HUES6 (cell line): ENCODE results near the gene SEPTIN2.

ENCODE experiments used
- H3K27ac ChIP-seq: 2 replicates; pipeline ENCODE4 v1.7.0; 2013; ENCODE audit warnings: low read depth, mild to moderate bottlenecking, low read length, inconsistent platforms
- H3K27me3 ChIP-seq: 2 replicates; pipeline ENCODE4 v1.6.1; 2013; ENCODE audit warnings: low read length; ENCODE audit not compliant: control insufficient read depth, insufficient read depth
- H3K36me3 ChIP-seq: 2 replicates; pipeline ENCODE4 v1.6.1; 2013; ENCODE audit warnings: low read length; ENCODE audit not compliant: control insufficient read depth, insufficient read depth
- H3K4me1 ChIP-seq: 2 replicates; pipeline ENCODE4 v1.6.1; 2013; ENCODE audit warnings: low read length; ENCODE audit not compliant: control insufficient read depth, insufficient read depth
- H3K4me3 ChIP-seq: 2 replicates; pipeline ENCODE4 v1.5.1; 2013; ENCODE audit warnings: low read depth, low read length
- H3K9ac ChIP-seq: one replicate; pipeline ENCODE4 v1.6.1; 2013; ENCODE audit warnings: mild to moderate bottlenecking, low read length
- H3K9me3 ChIP-seq: 2 replicates; pipeline ENCODE4 v1.6.1; 2013; ENCODE audit warnings: low read depth, low read length; ENCODE audit not compliant: control insufficient read depth, insufficient read depth

The SEPTIN2 gene

DNA sequence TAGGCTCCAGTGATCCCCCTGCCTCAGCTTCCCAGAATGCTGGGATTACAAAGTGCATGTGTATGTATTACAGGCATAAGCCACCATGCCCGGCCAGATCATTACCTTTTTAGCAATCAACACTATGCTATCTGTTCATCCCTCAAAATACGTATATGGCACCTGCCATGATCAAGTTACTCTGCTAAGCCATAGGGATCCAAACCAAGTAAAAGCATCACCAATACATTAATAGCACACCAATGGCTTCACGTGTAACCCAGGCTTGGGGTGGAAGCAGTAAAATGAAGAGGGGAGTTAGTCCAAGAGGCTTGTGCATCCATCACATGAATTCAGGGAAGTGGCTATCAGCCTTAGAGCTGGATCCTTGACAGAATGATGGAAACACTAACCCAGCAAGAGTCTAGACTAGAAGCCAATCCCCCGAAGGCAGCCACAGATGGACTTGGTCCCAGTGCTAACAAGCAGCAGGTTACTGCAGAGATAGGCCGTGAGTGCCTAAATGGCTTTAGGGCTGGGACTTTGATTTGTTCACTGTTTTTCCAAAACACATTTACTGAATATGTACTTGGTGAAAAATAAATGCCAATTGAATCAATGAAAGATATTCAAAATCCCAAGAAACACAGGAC, 11.6 kb upstream of the SEPTIN2 start:
- Histone ChIP-seq H3K36me3 (no peaks in the 10 kb centered on the region), H3K4me3 (no peak overlapping the region), H3K4me1 (peaks cover 25% of the 10 kb centered on the region), H3K27me3 (no peaks in the 10 kb centered on the region), H3K9me3 (no peaks in the 10 kb centered on the region), H3K27ac (no peak overlapping the region), H3K9ac (no peak overlapping the region)

DNA sequence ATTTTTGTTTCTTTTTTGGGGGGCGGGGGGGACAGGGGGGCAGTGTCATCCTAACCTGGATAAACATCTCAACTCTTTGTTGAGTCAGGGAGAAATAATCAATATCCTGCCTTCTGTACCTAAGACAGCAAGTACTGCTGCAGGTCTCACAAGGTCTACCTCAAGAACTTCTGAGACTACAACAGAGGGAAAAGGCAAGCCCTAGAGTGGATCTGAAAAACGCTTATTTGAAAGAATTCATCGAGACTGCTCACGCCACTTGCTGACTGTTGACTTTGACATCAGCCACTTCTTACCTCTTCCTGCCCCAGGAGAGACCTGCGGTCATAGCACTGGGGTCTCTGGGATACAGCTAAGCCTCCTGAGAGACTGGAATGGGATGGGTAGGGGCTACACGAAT, 8.7 kb upstream of the SEPTIN2 start:
- Histone ChIP-seq H3K4me3 (no peak overlapping the region), H3K27me3 (no peaks in the 10 kb centered on the region), H3K9ac (no peak overlapping the region), H3K4me1 (peaks cover 30% of the 10 kb centered on the region), H3K36me3 (no peaks in the 10 kb centered on the region), H3K27ac (no peak overlapping the region), H3K9me3 (no peaks in the 10 kb centered on the region)

DNA sequence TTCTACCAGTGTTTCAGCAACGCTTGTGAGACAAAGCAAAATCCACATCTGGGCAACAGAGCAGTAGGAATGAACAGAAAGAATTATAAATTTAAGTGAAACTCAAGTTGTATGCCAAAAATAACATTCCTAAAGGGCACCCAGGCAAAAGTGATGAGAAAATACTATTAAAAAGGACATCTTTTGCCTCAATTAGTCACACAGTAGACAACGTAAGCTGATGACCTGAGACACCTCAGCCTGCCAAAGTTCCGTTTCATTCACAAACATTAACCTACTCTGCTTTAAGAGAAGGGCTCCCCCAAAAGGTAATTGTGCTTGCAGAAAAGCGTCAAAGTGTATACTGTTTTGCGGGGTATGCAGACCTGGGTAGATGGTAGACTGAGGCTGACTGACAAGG, 7.5 kb upstream of the SEPTIN2 start:
- peaks cover 31% of the 10 kb centered on the region for H3K4me1 ChIP-seq
- no peaks in the 10 kb centered on the region for H3K9me3 ChIP-seq
- no peak overlapping the region for H3K4me3 ChIP-seq
- H3K27me3 ChIP-seq, result no peaks in the 10 kb centered on the region
- no peak overlapping the region for H3K27ac ChIP-seq
- no peak overlapping the region for H3K9ac ChIP-seq
- no peaks in the 10 kb centered on the region for H3K36me3 ChIP-seq

DNA sequence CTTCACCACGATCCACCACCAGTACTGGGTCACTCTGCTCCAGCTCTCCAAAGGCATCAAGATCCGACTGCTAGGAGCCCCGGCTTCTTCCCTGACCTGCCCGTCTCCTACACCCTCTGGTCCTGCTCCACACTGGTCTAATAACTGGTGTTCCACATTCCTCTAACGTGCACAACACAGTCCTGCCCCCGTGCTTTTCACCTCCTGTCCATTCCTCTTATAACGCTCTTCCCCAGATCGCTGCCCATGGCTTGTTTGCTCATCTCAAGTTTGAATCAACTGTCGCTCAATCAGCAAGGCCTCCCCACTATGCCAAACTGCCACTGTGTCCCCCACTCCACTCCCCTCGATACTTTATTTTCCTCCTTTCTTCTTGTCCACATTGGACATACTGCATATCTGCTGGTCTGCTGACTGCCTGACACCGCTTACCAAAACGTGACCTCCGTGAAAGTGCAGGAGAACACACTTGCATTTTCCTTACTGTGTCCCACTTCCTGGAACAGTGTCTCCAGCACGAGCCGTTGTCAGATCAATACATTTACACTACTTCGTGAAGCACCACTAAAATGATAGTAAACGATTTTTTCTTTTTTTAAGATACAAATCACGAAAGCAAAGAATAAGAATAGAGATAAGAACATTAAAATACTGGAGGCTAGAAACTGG, 6.8 kb upstream of the SEPTIN2 start:
- Histone ChIP-seq H3K36me3 (no peaks in the 10 kb centered on the region), H3K9ac (no peak overlapping the region), H3K4me3 (no peak overlapping the region), H3K27me3 (no peaks in the 10 kb centered on the region), H3K27ac (no peak overlapping the region), H3K9me3 (no peaks in the 10 kb centered on the region), H3K4me1 (peaks cover 33% of the 10 kb centered on the region)

DNA sequence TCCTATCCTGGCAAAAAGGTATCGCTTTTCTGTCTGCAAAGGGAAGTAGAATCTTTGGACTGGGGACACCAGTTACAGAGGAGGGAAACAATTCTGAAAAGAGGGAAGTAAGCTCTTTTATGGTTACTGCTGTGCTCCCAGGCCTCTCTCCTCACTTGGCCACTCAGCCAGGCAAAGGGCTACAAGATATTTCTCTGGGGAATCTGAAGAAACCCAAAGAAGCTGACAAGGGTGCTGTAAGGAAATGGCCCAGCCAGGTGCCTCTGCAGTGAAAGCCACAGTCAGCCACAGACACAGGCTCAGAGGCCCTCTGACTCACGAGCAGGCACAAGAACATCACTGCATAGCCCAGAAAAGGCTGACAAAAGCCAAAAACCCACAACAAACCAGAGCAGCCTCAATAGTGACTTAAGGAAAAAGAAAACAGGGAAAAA, 6.0 kb upstream of the SEPTIN2 start:
- no peak overlapping the region for H3K4me3 ChIP-seq
- H3K27ac ChIP-seq, result no peak overlapping the region
- peaks cover 33% of the 10 kb centered on the region for H3K4me1 ChIP-seq
- no peaks in the 10 kb centered on the region for H3K27me3 ChIP-seq
- H3K9me3 ChIP-seq, result no peaks in the 10 kb centered on the region
- H3K36me3 ChIP-seq, result no peaks in the 10 kb centered on the region
- no peak overlapping the region for H3K9ac ChIP-seq

DNA sequence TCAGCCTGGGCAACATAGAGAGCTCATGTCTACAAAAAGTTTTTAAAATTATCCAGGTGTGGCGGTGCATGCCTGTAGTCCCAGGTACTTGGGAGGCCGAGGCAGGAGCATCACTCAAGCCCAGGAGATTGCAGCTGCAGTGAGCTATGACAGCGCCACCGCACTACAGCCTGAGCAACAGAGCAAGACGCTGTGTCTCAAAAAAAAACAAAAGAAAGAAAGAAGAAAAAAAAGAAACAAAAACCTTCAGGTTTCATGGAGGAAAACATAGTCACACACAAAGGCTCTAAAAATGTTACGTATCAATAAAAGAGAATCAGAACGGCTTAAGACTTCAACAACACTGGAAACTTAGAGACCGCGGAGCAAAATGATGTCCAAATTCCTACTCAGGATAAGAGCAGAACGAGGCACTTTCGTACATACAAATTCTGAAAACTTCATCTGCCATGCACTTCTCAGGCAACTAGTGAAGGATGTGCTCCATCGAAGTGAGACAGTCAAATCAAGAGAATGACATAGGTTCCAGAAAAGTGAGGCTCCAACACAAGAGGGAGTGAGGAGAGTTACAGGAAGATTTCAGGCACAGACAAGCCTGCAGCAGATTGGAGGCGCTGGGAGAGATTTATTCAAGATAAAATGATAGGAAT, 4.7 kb upstream of the SEPTIN2 start:
- Histone ChIP-seq H3K27me3 (no peaks in the 10 kb centered on the region), H3K4me1 (peaks cover 33% of the 10 kb centered on the region), H3K9ac (no peak overlapping the region), H3K4me3 (no peak overlapping the region), H3K27ac (no peak overlapping the region), H3K36me3 (no peaks in the 10 kb centered on the region), H3K9me3 (no peaks in the 10 kb centered on the region)

DNA sequence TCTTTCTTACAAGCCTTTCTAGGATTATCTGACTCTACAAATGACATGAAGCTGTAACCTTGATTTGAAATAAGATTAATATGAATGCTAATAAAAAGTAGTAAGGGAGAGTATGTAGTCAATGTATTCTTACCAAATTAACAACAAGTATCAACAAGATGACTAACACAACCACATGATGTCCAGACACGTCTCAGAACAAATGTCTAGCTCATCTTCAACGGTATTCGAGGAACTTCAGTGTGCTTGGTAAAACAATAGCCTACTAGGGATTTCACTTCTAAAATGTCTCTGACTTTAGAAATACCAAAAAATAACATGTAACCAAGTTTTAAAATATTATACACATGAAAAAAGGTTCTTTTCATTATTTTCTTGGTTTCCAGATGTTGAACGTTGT, 3.6 kb upstream of the SEPTIN2 start:
- Histone ChIP-seq H3K9me3 (no peaks in the 10 kb centered on the region), H3K27ac (no peak overlapping the region), H3K4me1 (peaks cover 33% of the 10 kb centered on the region), H3K9ac (no peak overlapping the region), H3K4me3 (no peak overlapping the region), H3K27me3 (no peaks in the 10 kb centered on the region), H3K36me3 (no peaks in the 10 kb centered on the region)

DNA sequence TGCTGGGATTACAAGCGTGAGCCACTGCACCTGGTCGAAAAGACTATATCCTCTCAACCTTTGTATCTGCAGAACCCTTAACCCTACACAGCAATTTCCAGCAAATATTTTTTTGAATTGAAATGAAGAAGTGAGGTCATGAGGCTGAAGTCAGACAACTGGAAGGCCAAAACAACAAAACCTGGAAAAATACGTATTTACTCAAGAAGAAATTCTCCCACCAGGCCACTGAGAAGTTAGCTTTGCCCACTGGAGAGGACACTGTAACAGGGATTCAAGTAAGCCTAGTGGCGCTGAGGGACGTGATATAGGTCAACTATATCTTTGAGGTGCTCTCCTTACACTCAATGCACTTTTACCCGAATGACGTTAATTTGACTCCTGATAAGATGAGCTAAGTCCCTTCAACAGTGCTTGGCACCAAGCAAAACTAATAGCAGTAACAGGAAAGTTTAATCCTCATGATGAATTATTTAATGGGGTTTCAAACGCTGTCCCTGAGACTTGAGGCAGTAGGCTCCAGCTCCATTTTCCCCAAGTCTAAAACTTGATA, 2.1 kb upstream of the SEPTIN2 start:
- no peaks in the 10 kb centered on the region for H3K9me3 ChIP-seq
- H3K9ac ChIP-seq, result peak overlapping the region; percentile 99
- peak overlapping the region; percentile 97 for H3K4me3 ChIP-seq
- H3K4me1 ChIP-seq, result peaks cover 39% of the 10 kb centered on the region
- no peaks in the 10 kb centered on the region for H3K27me3 ChIP-seq
- peaks cover 11% of the 10 kb centered on the region for H3K36me3 ChIP-seq
- no peak overlapping the region for H3K27ac ChIP-seq

DNA sequence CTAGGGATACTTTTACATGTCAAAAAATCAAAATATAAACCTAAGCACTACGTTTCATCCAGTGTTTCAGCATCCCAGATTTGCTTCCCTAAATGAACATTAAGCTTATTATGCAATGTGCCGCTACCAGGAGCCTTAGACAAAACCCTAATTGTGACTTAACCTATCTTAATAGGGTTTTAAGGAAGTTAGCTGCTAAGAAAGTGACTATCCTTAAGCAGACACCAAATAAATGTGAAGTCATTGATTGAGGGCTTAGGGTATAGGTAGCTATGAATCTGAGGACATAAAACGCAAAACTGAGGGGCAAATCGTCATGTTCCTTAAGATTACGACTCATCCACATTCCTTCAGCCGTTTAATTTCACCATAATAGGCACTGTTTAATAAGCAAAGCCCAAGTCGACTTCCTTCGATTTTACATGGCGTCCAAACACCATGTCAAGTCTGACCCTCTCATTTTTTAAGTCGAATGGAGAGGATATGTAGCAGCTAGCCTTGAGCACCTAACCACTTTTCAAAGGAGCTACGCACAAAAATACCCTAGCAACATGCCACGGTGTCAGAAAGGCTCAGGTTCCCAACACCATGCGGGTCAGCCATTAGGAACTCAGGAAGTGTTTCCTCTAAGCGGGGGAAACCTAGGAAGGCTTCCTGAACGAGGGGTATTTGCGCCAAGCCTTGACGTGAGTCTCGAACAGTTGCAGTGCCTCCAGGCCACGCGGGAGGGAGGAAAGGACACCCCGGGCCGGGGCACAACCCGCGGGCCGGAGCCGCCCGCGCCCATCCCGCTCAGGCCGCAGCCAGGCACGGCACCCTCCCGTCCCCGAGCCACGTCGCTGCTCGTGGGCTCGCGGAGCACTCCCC, 1.3 kb upstream of the SEPTIN2 start:
- Histone ChIP-seq H3K9me3 (no peaks in the 10 kb centered on the region), H3K36me3 (peaks cover 11% of the 10 kb centered on the region), H3K4me3 (peak overlapping the region; percentile 97), H3K27me3 (no peaks in the 10 kb centered on the region), H3K27ac (peak overlapping the region; percentile 100), H3K4me1 (peaks cover 37% of the 10 kb centered on the region), H3K9ac (peak overlapping the region; percentile 99)

DNA sequence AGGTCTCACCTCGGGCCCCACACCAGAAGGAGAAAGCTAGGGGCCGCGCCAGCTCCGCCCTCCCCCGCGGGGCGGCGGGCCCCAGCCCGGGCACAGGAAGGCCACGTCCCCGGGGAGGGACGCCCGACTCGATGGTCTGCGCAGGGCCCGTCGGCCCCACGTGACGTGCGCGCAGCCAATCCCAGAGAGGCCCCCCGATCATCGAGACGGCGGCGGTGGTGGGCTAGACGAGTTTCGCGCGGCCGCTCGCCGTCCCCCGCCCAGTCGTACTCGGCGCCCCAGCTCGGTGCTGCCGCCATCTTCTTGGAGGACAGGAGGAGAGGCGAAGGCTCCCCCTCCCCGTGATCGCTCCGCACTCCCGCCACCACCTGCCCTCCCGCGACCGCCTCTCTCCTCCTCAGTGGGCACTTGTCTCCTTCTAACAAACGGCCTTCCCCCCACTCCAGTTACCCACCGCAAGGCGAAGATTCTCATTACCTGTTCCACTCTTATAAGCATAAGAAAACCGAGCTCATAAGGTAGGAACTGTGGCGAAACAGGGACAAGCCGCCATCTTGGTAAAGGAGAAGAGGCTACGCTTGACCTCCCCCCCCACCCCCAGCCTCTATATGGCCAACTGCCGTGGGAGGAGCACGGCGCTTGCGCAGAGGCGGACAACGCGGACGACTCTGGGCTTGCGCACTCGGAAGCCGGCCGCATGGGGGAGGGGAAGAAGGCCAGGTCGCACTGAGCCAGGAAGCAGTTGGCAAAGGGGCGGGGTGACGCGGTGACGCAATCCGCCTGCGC, 439 bp upstream of the SEPTIN2 start, which contains the start of gene HDLBP:
Gene HDLBP, minus strand, starts transcription at position 580 of the 786 bp plus-strand sequence. CDS start 48,803 bp downstream, outside the sequence.
- peak within 1 kb of the TSS; percentile 100 for H3K27ac ChIP-seq
- peaks cover 11% of the 10 kb centered on the region for H3K36me3 ChIP-seq
- H3K9me3 ChIP-seq, result no peaks in the 10 kb centered on the region
- H3K9ac ChIP-seq, result peak within 1 kb of the TSS; percentile 99
- peaks cover 42% of the 10 kb centered on the region for H3K4me1 ChIP-seq
- H3K4me3 ChIP-seq, result peak within 1 kb of the TSS; percentile 97
- no peaks in the 10 kb centered on the region for H3K27me3 ChIP-seq
